ENCODE measurements around the gene MARK1.

DNA sequence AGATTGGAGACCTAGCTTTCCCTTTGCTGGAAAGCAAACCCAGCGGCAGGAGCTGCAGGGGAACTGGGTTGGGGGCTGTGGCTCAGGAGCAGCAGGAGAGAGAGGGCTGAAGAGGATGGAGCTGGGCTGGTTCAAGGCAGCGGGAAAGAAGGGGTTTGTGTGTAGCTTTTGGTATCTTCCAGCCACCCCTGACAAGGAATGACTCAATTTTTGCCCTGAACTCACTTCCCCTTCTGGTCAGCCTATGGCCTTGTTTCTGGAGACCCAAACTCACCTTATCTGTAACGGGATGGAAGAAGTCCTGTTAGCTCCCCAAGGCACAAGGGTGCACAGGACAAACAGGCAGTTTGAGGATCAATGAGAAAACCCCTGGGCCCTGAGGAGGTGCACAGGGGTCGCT, 175.4 kb downstream of the MARK1 start:
- TF ChIP-seq, protein P1, sequence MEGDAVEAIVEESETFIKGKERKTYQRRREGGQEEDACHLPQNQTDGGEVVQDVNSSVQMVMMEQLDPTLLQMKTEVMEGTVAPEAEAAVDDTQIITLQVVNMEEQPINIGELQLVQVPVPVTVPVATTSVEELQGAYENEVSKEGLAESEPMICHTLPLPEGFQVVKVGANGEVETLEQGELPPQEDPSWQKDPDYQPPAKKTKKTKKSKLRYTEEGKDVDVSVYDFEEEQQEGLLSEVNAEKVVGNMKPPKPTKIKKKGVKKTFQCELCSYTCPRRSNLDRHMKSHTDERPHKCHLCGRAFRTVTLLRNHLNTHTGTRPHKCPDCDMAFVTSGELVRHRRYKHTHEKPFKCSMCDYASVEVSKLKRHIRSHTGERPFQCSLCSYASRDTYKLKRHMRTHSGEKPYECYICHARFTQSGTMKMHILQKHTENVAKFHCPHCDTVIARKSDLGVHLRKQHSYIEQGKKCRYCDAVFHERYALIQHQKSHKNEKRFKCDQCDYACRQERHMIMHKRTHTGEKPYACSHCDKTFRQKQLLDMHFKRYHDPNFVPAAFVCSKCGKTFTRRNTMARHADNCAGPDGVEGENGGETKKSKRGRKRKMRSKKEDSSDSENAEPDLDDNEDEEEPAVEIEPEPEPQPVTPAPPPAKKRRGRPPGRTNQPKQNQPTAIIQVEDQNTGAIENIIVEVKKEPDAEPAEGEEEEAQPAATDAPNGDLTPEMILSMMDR (IDR thresholded peaks at IDR 0.05): no peak
- TF ChIP-seq POLR2A (IDR thresholded peaks at IDR 0.05): no peak

Measured in ovary (tissue), 3 donors.